A549 (cell line): ENCODE results near the gene GPX3. TPM values are rescaled to one million over a fixed set of nuclear protein-coding genes. Genes with fewer than 3 reads are reported as not detected.

Experiments used
- ATAC-seq, 2 experiments: fragments of 200-7000 bp in 1 of 2; fragments of >200 bp in 1 of 2; cut with Nextera tagmentation in 1 of 2; cut with Tn5 transposase in 1 of 2; 3 replicates each; pipeline versions ENCODE4 v1.8.0 to v1.9.1; 2018 to 2020; ENCODE audit warnings: mild to moderate bottlenecking in 1 of 2, moderate library complexity in 1 of 2
- CTCF ChIA-PET: fragments of 300-600 bp; sonication (Branson Sonifier 250); formaldehyde crosslinking; extraction: SDS; loops from one replicate; lab custom pipeline; 2021; ENCODE audit warnings: antibody characterized with exemption, inconsistent platforms; lab: Yijun Ruan, JAX
- POLR2A ChIA-PET: fragments of 350-600 bp; formaldehyde crosslinking; extraction: SDS; loops from one replicate; lab custom pipeline; 2021; ENCODE audit warnings: antibody characterized with exemption, inconsistent platforms; lab: Yijun Ruan, JAX
- DNase-seq, 2 experiments: peaks; one replicate each; pipeline versions ENCODE4 v3.0.0 to v3.0.0-alpha.2; 2011 to 2016; ENCODE audit warnings: low read depth in 1 of 2, low spot score in 1 of 2
- FAIRE-seq: peaks from 2 replicates; lab custom pipeline; 2011; peaks lifted over from hg19 to GRCh38; lab: Jason Lieb, UNC
- H3K27ac ChIP-seq, 2 experiments: fragments of >200 bp; sonication (Bioruptor Twin); formaldehyde crosslinking; 3 replicates each; pipeline ENCODE4 v1.5.1; 2016 to 2017
- H3K4me1 ChIP-seq: fragments of >200 bp; sonication (Bioruptor Twin); formaldehyde crosslinking; 3 replicates; pipeline ENCODE4 v1.6.1; 2016
- H3K4me2 ChIP-seq: fragments of >200 bp; sonication (Bioruptor Twin); formaldehyde crosslinking; 3 replicates; pipeline ENCODE4 v1.6.1; 2016
- H3K4me3 ChIP-seq: fragments of >200 bp; sonication (Bioruptor Twin); formaldehyde crosslinking; 3 replicates; pipeline ENCODE4 v1.5.1; 2016
- H3K9me3 ChIP-seq: fragments of >200 bp; sonication (Bioruptor Twin); formaldehyde crosslinking; 3 replicates; pipeline ENCODE4 v1.6.1; 2016
- BHLHE40 ChIP-seq: IDR thresholded peaks from 2 replicates; pipeline ENCODE4 v1.6.1; 2012; ENCODE audit warnings: low read depth, low read length, inconsistent platforms
- CEBPB ChIP-seq, 2 experiments: fragments of >200 bp in 1 of 2; sonication (Bioruptor Twin) in 1 of 2; formaldehyde crosslinking in 1 of 2; IDR thresholded peaks; 2 replicates each; pipeline ENCODE4 v1.6.1; 2012 to 2016
- CHD2 ChIP-seq: fragments of 150-350 bp; IDR thresholded peaks from 2 replicates; pipeline ENCODE4 v1.6.1; 2014; ENCODE audit warnings: low read length; ENCODE audit not compliant: partially characterized antibody
- CHD4 ChIP-seq: fragments of 200-600 bp; sonication (generic); IDR thresholded peaks from 2 replicates; pipeline ENCODE4 v1.6.1; 2016; ENCODE audit warnings: antibody characterized with exemption, mild to moderate bottlenecking, borderline replicate concordance
- CTCF ChIP-seq: fragments of >200 bp; sonication (Bioruptor Twin); formaldehyde crosslinking; IDR thresholded peaks from 3 replicates; pipeline ENCODE4 v1.5.1; 2016
- EHF ChIP-seq: fragments of 250-450 bp; sonication (Bioruptor Pico); IDR thresholded peaks from 2 replicates; pipeline ENCODE4 v1.5.0; 2020; ENCODE audit warnings: mild to moderate bottlenecking
- ELK1 ChIP-seq: fragments of 150-350 bp; IDR thresholded peaks from 2 replicates; pipeline ENCODE4 v1.6.1; 2014; ENCODE audit warnings: low read depth, mild to moderate bottlenecking, low read length
- FOSL2 ChIP-seq, 2 experiments: fragments of 450-650 bp in 1 of 2; fragments of >200 bp in 1 of 2; sonication (Bioruptor Twin) in 1 of 2; formaldehyde crosslinking; IDR thresholded peaks; 2 replicates each; pipeline versions ENCODE4 v1.5.0 to v1.6.1; 2016 to 2020; ENCODE audit warnings: mild to moderate bottlenecking in 1 of 2, moderate library complexity in 1 of 2
- HDAC2 ChIP-seq: fragments of 200-600 bp; sonication (generic); IDR thresholded peaks from 2 replicates; pipeline ENCODE4 v1.6.1; 2016
- HEYL ChIP-seq: fragments of 250-450 bp; sonication (Bioruptor Pico); IDR thresholded peaks from 2 replicates; pipeline ENCODE4 v1.8.0; 2021; ENCODE audit warnings: mild to moderate bottlenecking, moderate library complexity
- HMGXB4 ChIP-seq: fragments of 250-450 bp; sonication (Bioruptor Pico); IDR thresholded peaks from 2 replicates; pipeline ENCODE4 v1.5.0; 2021; ENCODE audit warnings: mild to moderate bottlenecking, moderate library complexity, borderline replicate concordance
- HOXB13 ChIP-seq: fragments of 250-450 bp; sonication (Bioruptor Pico); IDR thresholded peaks from 2 replicates; pipeline ENCODE4 v1.5.0; 2020; ENCODE audit warnings: low read depth, mild to moderate bottlenecking, moderate library complexity
- HOXB5 ChIP-seq: fragments of 250-450 bp; sonication (Bioruptor Pico); IDR thresholded peaks from 2 replicates; pipeline ENCODE4 v1.5.0; 2020; ENCODE audit warnings: mild to moderate bottlenecking, moderate library complexity
- KDM1A ChIP-seq: fragments of 200-600 bp; sonication (generic); IDR thresholded peaks from 2 replicates; pipeline ENCODE4 v1.6.1; 2016; ENCODE audit warnings: low read depth, mild to moderate bottlenecking
- MAFK ChIP-seq: fragments of 450-650 bp; IDR thresholded peaks from 2 replicates; pipeline ENCODE4 v1.6.1; 2014; ENCODE audit not compliant: partially characterized antibody
- MYC ChIP-seq: IDR thresholded peaks from 2 replicates; pipeline ENCODE4 v1.6.1; 2012; ENCODE audit warnings: mild to moderate bottlenecking, inconsistent platforms, low read length, improper control_type of control experiment, borderline replicate concordance
- NPAS2 ChIP-seq: fragments of 250-450 bp; sonication (Bioruptor Pico); IDR thresholded peaks from 2 replicates; pipeline ENCODE4 v1.8.0; 2022; ENCODE audit warnings: mild to moderate bottlenecking, moderate library complexity, borderline replicate concordance
- NR3C1 ChIP-seq: fragments of >200 bp; sonication (Bioruptor Twin); formaldehyde crosslinking; IDR thresholded peaks from 3 replicates; pipeline ENCODE4 v1.6.1; 2017
- PBX3 ChIP-seq: IDR thresholded peaks from 2 replicates; pipeline ENCODE4 v1.6.1; 2012
- PHF8 ChIP-seq: fragments of 200-600 bp; sonication (generic); IDR thresholded peaks from 2 replicates; pipeline ENCODE4 v1.6.1; 2016; ENCODE audit warnings: low read depth, mild to moderate bottlenecking, antibody characterized with exemption, moderate library complexity, borderline replicate concordance
- POLR2A ChIP-seq: IDR thresholded peaks from 2 replicates; pipeline ENCODE4 v1.6.1; 2012; ENCODE audit warnings: mild to moderate bottlenecking, low read length
- POLR2AphosphoS2 ChIP-seq: conservative IDR thresholded peaks from 2 replicates; pipeline ENCODE4 v1.6.1; 2012; ENCODE audit warnings: low read length, improper control_type of control experiment, inconsistent platforms
- SREBF2 ChIP-seq: fragments of 450-650 bp; IDR thresholded peaks from 2 replicates; pipeline ENCODE4 v1.6.1; 2014; ENCODE audit warnings: mild to moderate bottlenecking, moderate library complexity
- TFCP2L1 ChIP-seq: fragments of 250-450 bp; sonication (Bioruptor Pico); IDR thresholded peaks from 2 replicates; pipeline ENCODE4 v1.5.0; 2021; ENCODE audit warnings: mild to moderate bottlenecking
- ZC3H11A ChIP-seq: fragments of 450-650 bp; IDR thresholded peaks from 2 replicates; pipeline ENCODE4 v1.6.1; 2014; ENCODE audit warnings: antibody characterized with exemption, mild to moderate bottlenecking
- ZSCAN20 ChIP-seq: fragments of 250-450 bp; sonication (Bioruptor Pico); IDR thresholded peaks from 2 replicates; pipeline ENCODE4 v1.8.0; 2022; ENCODE audit warnings: mild to moderate bottlenecking, moderate library complexity
- WGBS: methylation state at CpG from one replicate; pipeline ENCODE4 v1.1.6; 2017; ENCODE audit errors: missing lambda C conversion rate; 5-methylcytosine and 5-hydroxymethylcytosine counted together
- polyA plus RNA-seq, 4 experiments: library from polyadenylated mRNA; depleted of rRNA in 3 of 4; stranded (reverse); fragments of >200 nt; fragmentation: RNase III in 1 of 4; extraction: RNeasy Plus Mini Kit Qiagen cat#74134 plus additional on column Dnase treatment in 1 of 4; gene quantifications; 2 replicates in 3 of 4; 3 replicates in 1 of 4; pipeline ENCODE4 v1.2.3, GENCODE V29; 2011 to 2017

GPX3 gene
- polyA plus RNA-seq, 2 of the 4 experiments (the other 2 are of a cell fraction), result 16.2 to 26.4 TPM

- POLR2A ChIA-PET, result interaction anchor here (0.7 kb wide), 1 partner anchor 28 kb away, joined by 3 read pairs; no protein-coding TSS in a partner anchor
- H3K4me3 ChIP-seq, result no peak overlapping the region
- no peak for DNase-seq
- WGBS, result 93% methylated on average over 12 of the region's 12 CpGs
- FAIRE-seq, result no peak
- peaks cover 59% of the 10 kb centered on the region for H3K4me1 ChIP-seq
- peak overlapping the region in 1 of 2 experiments; percentile 81; a peak in 2 of 6 replicates for H3K27ac ChIP-seq
- TF ChIP-seq KDM1A (peak; percentile 80; the same call in 1 of the 2 replicates), TFCP2L1 (CRISPR knock-in tag) (no peak)
- TF ChIP-seq, all 56 proteins: peak for 1
- ATAC-seq, result no peak
- CTCF ChIA-PET, result interaction anchor here (0.6 to 13.2 kb wide), 6 partner anchors 8 to 392 kb away, joined by 3 to 153 read pairs (median 4); no protein-coding TSS in a partner anchor
- Histone ChIP-seq H3K4me2 (no peak overlapping the region), H3K9me3 (no peaks in the 10 kb centered on the region)
These were observed 44.6 kb downstream of the GPX3 start for GRCh38 chr5:151064916-151065499.

- Histone ChIP-seq H3K9me3 (no peaks in the 10 kb centered on the region), H3K4me2 (no peak overlapping the region), H3K4me1 (peaks cover 56% of the 10 kb centered on the region), H3K4me3 (no peak overlapping the region), H3K27ac (no peak overlapping the region; a peak in 1 of 6 replicates)
- 61% methylated on average over 1 of the region's 1 CpG for WGBS
- no peak for ATAC-seq
- no peak for DNase-seq
- FAIRE-seq, result no peak
- ChIA-PET CTCF (interaction anchor here (1.1 to 13.2 kb wide), 6 partner anchors 9 to 100 kb away, joined by 4 to 153 read pairs (median 4); partner anchors contain the start of gene TNIP1), POLR2A (interaction anchor here (0.7 kb wide), 1 partner anchor 28 kb away, joined by 3 read pairs; no protein-coding TSS in a partner anchor)
- TF ChIP-seq PHF8, result no peak
- TF ChIP-seq CHD4, result no peak
- no peak for TF ChIP-seq EHF (CRISPR knock-in tag)
- TF ChIP-seq MYC, result no peak
- no peak for TF ChIP-seq CHD2
- no peak for TF ChIP-seq ZSCAN20 (CRISPR knock-in tag)
- TF ChIP-seq NR3C1, result no peak
- TF ChIP-seq MAFK, result no peak
- no peak for TF ChIP-seq HEYL
- TF ChIP-seq BHLHE40, result no peak
- TF ChIP-seq ZC3H11A, result no peak
- TF ChIP-seq HDAC2, result no peak
- no peak for TF ChIP-seq PBX3
- TF ChIP-seq HMGXB4 (CRISPR knock-in tag), result no peak
- TF ChIP-seq FOSL2 (IDR thresholded peaks at IDR 0.05), result no peak
- TF ChIP-seq FOSL2 (CRISPR knock-in tag; IDR thresholded peaks at IDR 0.05), result no peak
- no peak for TF ChIP-seq HOXB13 (CRISPR knock-in tag)
- TF ChIP-seq NPAS2 (CRISPR knock-in tag), result no peak
These were observed 45.2 kb downstream of the GPX3 start for GRCh38 chr5:151065609-151066008.

- FAIRE-seq, result no peak
- ChIA-PET CTCF (interaction anchor here (1.4 to 13.2 kb wide), 3 partner anchors 12 to 16 kb away, joined by 4 to 153 read pairs (median 5); partner anchors contain the start of gene TNIP1), POLR2A (no interaction called here)
- Histone ChIP-seq H3K4me2 (no peak overlapping the region), H3K27ac (no peak overlapping the region), H3K4me1 (peaks cover 63% of the 10 kb centered on the region), H3K4me3 (no peak overlapping the region), H3K9me3 (no peaks in the 10 kb centered on the region)
- no peak for TF ChIP-seq PHF8
- no peak for TF ChIP-seq HOXB5 (CRISPR knock-in tag)
- no peak for TF ChIP-seq CTCF
- TF ChIP-seq SREBF2, result no peak
- no peak for TF ChIP-seq POLR2A
- no peak for TF ChIP-seq CEBPB (IDR thresholded peaks at IDR 0.05)
- TF ChIP-seq POLR2AphosphoS2, result no peak
- TF ChIP-seq EHF (CRISPR knock-in tag), result no peak
- TF ChIP-seq HDAC2, result no peak
- TF ChIP-seq ELK1, result no peak
- ATAC-seq, result no peak
- WGBS, result 87% methylated on average over 6 of the region's 6 CpGs
- no peak for DNase-seq
These were observed 46.5 kb downstream of the GPX3 start for GRCh38 chr5:151066920-151067319.
